NCI-H774 (cell line): ENCODE measurements around the gene SLC2A13.
"Not testable (repeated sequence)": the region's sequence is repeated elsewhere in the genome, so short reads cannot be mapped to it uniquely, and the experiment has no call there.

ENCODE experiments used
- DNase-seq: peaks from one replicate; lab custom pipeline; 2025; lab: John Stamatoyannopoulos, UW

Gene SLC2A13

GRCh38 chr12:39867631-39868327, 238.1 kb downstream of the SLC2A13 start:
- no peak for DNase-seq

GRCh38 chr12:39866135-39866534, 239.7 kb downstream of the SLC2A13 start:
- no peak for DNase-seq

DNA sequence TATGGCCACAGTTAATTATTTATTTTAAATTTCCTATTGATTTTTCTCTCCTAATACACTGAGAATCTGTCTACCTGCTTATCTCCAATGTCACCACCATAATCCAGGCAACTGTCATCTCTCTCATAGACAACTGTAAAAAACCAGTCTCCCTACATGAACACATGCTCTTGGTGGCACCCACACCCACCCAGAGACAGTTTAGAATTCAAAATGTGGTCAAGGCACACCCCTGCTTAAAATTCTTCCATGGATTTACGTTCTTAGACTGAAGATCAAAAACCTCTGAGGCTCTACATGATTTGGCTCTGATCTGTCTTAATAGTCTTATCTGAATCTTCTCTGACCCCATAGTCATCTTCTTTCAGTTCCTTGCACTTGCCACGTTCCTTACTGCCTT, 245.2 kb downstream of the SLC2A13 start:
- DNase-seq: no peak

- DNase-seq: no peak
These were observed 252.9 kb downstream of the SLC2A13 start for GRCh38 chr12:39853003-39853402.

DNA sequence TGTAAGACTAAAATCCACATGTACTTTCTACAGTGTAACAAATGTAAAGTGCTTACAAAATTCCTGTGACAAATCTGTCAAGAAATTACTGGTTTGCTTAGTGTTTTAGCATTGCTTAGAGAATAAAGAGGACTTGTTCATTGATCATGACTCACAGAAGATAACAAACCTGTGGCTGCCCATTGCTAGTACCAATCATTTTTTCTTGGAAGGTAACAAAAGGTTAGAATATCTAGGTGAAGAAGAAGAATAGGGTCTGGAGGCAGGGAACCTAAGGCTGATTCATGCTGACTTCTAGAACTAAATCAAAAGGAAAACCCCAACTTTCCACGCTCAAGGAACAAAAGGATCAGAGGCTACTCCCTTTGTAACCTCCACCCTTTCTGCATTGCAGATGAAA, 253.5 kb downstream of the SLC2A13 start:
- no peak for DNase-seq

DNA sequence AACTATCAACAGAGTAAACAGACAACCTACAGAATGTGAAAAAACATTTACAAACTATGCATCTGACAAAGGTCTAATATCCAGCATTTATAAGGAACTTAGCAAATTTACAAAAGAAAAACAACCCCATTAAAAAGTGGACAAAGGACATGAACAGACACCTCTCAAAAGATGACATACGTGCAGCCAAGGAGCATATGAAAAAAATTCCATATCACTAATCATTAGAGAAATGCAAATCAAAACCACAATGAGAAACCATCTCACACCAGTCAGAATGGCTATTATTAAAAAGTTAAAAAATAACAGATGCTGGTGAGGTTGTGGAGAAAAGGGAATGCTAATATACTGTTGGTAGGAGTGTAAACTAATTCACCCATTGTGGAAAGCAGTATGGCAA, 257.7 kb downstream of the SLC2A13 start:
- DNase-seq: not testable (repeated sequence)

DNA sequence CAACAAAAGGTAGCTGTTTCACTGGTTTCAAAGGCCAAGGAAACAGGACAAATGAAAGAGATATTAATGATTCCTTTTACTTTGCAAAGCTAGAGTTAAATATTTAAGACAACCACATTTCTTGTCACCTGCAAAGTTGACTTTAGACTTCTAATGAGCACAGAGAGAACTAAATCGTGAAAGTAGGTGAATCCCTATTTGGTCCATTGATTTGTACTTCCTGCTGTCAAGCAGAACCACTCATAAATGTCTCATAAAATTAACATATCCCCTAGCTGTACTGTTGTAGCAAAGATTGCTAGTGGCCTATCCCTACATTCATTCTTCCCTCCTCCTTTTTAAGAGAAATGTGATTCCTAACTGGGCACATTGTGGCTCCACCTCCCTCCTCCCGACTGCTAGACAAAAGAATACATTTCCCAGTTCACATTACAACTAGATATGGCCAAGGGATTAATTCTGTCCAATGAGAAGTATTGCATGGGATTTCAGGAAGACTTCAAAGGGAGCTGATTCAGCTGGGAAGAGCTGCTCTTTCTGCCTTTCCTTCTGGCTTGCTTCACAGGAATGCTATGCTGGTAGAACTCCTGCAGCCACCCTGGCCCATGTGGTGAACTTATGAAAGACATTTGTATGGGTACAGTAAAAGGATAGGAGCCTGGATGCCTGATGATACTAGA, 258.8 kb downstream of the SLC2A13 start:
- no peak for DNase-seq

- DNase-seq: no peak
These were observed 259.6 kb downstream of the SLC2A13 start for GRCh38 chr12:39846304-39846703.

DNA sequence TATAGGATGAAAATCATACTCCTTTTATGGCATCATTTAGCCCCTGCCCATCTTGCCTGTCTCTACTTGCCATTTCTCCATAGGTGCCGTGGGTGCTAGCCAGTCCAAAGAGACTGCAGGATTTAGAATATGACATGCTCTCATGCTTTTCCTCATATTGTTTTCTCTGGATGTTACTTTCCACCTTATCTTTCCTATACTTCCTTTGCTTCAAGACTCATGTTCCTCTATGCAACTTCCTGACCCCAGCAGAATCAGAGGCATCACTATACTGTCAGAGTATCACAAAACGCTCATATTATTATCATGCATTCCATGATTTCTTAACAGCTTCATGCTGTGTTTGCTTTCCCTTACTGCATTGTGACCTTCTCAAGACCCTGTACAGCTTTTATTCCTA, 265.5 kb downstream of the SLC2A13 start:
- no peak for DNase-seq

DNA sequence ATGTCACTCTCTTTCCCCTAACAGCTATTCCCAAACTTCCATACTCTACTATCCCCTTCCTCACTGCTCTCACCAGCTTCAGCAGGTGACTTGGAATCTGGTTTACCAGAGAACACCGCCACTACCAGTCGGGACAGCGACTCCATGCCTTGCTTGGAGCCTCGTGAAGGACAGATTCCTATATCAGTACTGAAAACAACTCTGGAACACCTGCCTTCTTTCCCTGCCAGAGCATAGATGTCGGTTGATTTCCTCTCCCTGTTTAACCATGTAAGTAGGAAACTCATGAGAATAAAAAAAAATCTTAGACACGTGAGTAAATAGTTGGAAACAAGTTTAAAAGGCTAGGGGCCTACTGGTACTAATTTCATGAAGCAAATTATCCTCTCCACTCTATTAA, 266.8 kb downstream of the SLC2A13 start:
- DNase-seq: no peak

- no peak for DNase-seq
These were observed 270.1 kb downstream of the SLC2A13 start for GRCh38 chr12:39835517-39836489.

GRCh38 chr12:39831587-39832315, 274.1 kb downstream of the SLC2A13 start:
- DNase-seq: peak; percentile 84

- no peak for DNase-seq
These were observed 274.9 kb downstream of the SLC2A13 start for GRCh38 chr12:39830852-39831520.

GRCh38 chr12:39830171-39830570, 275.7 kb downstream of the SLC2A13 start:
- no peak for DNase-seq

DNA sequence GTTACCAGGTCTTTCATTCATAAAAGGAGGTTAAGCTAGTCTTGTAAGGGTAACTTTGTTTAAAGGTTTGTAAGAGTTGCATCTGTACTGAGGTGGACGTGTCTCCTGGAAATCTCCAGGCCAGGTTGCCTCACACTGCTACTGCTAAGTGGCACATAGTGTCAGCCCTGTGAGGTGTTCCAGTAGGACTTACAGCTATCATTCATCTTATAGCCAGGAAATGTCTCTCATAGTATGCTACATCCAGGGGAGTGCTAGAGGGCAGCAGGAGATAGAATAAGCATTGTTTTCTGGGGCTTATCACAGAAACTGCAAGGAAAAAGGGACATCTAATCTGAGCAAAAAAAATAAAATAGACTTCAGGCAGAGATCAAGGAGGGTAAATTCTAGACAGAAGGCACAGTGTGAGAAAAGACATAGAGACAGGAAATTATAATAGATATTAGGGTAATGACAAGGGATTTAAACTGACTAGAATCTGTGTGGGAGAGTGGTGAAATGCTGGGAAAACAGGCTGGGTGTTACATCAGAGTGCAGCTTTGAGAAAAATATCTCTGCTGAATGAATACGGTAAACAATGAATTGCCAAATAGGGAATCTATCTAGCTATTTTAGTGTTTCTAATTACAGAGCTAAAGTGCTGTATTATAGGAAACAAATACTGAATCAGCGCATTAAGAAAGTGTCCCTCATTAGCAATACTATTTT, 281.2 kb downstream of the SLC2A13 start:
- DNase-seq: no peak

GRCh38 chr12:39816671-39817185, 289.2 kb downstream of the SLC2A13 start:
- DNase-seq: no peak

- DNase-seq: no peak
These were observed 290.1 kb downstream of the SLC2A13 start for GRCh38 chr12:39815746-39816145.

GRCh38 chr12:39814626-39815025, 291.3 kb downstream of the SLC2A13 start:
- DNase-seq: no peak

DNA sequence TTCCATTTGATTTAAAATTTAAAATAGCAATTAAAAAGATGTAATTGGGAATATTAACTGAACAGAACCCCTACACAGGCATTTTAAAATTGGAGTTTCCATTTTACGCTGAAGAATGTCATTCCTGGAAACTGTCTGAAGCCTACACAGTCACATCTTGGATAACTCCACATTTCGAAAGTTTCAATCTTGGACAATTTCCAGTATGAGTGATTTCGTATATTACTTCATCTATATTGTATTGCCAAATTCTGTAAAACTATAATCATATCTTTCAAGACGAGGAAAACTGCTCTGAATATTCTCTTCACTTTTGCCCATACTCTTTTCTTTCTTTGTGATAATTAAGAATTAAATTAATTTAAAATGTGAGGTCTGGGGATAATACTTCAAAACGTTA, 292.1 kb downstream of the SLC2A13 start:
- DNase-seq: no peak

GRCh38 chr12:39812456-39812855, 293.4 kb downstream of the SLC2A13 start:
- not testable (repeated sequence) for DNase-seq
